ENCODE data around the gene MAP7. TPM values are rescaled to one million over a fixed set of nuclear protein-coding genes. Genes with fewer than 3 reads are reported as not detected.

MAP7 gene
- total and polyA plus RNA-seq, 2 experiments from 2014 or later: 44.7 to 49.2 TPM

DNA sequence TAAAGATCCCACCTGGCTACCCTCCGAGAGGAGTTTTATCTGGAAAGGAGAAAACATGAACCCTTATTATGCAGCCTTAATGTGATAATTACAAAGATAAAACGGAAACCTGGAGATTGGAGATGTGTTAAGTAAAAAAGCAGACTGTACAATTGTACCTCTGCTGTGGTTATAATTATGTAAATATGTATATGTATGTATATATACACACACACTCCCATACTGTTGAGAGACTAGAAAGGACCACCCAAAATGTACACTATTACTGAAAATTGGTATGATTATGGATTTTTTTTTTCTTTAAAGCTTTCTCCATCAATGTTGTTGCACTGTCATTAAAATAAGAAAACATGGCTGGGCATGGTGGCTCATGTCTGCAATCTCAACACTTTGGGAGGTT is 188.4 kb downstream of the MAP7 start:
- no peaks in the 10 kb centered on the region for H3K4me1 ChIP-seq (ENCODE audit: insufficient read depth)
- Mint-ChIP-seq H3K36me3 (ENCODE audit: low read depth) (peaks cover 52% of the 10 kb centered on the region), H3K27me3 (ENCODE audit: insufficient read depth, low read depth, poor library complexity) (peaks cover 4% of the 10 kb centered on the region), H3K27ac (no peak overlapping the region), H3K9me3 (no peaks in the 10 kb centered on the region), H3K4me1 (no peaks in the 10 kb centered on the region; the same call in 2 of the 3 replicates), H3K4me3 (no peak overlapping the region)
- no peak overlapping the region for H3K4me3 ChIP-seq
- no peak overlapping the region for H3K27ac ChIP-seq (ENCODE audit: low read depth)
- H3F3A ChIP-seq (replicated peaks; ENCODE audit: low read depth): 0 out of 2 replicates have a peak, but pooled peaks cover 6% of the 10 kb centered on the region
- H3K9me2 ChIP-seq (ENCODE audit: insufficient read depth): no peaks in the 10 kb centered on the region
- DNase-seq (ENCODE audit: low spot score) (no peak), ATAC-seq (no peak)
- no peaks in the 10 kb centered on the region for H3K79me2 ChIP-seq (replicated peaks; ENCODE audit: insufficient read depth)
- TF ChIP-seq POLR2AphosphoS5 (IDR thresholded peaks at IDR 0.05; ENCODE audit: low read depth): no peak
- TF ChIP-seq NANOG (IDR thresholded peaks at IDR 0.05; ENCODE audit: borderline replicate concordance): no peak
- TF ChIP-seq, protein P1, sequence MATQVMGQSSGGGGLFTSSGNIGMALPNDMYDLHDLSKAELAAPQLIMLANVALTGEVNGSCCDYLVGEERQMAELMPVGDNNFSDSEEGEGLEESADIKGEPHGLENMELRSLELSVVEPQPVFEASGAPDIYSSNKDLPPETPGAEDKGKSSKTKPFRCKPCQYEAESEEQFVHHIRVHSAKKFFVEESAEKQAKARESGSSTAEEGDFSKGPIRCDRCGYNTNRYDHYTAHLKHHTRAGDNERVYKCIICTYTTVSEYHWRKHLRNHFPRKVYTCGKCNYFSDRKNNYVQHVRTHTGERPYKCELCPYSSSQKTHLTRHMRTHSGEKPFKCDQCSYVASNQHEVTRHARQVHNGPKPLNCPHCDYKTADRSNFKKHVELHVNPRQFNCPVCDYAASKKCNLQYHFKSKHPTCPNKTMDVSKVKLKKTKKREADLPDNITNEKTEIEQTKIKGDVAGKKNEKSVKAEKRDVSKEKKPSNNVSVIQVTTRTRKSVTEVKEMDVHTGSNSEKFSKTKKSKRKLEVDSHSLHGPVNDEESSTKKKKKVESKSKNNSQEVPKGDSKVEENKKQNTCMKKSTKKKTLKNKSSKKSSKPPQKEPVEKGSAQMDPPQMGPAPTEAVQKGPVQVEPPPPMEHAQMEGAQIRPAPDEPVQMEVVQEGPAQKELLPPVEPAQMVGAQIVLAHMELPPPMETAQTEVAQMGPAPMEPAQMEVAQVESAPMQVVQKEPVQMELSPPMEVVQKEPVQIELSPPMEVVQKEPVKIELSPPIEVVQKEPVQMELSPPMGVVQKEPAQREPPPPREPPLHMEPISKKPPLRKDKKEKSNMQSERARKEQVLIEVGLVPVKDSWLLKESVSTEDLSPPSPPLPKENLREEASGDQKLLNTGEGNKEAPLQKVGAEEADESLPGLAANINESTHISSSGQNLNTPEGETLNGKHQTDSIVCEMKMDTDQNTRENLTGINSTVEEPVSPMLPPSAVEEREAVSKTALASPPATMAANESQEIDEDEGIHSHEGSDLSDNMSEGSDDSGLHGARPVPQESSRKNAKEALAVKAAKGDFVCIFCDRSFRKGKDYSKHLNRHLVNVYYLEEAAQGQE (IDR thresholded peaks at IDR 0.05; ENCODE audit: unreplicated experiment): no peak
- TF ChIP-seq CREB1 (CRISPR knock-in tag; IDR thresholded peaks at IDR 0.05; ENCODE audit: low read depth): no peak
- no peak for TF ChIP-seq JUNB (IDR thresholded peaks at IDR 0.05; ENCODE audit: unreplicated experiment)
- TF ChIP-seq ZNF114 (CRISPR knock-in tag; IDR thresholded peaks at IDR 0.05): no peak
- TF ChIP-seq EZH2phosphoT487 (IDR thresholded peaks at IDR 0.05; ENCODE audit: unreplicated experiment): no peak
- TF ChIP-seq STAT1 (IDR thresholded peaks at IDR 0.05; ENCODE audit: unreplicated experiment): no peak
- TF ChIP-seq, protein P2, sequence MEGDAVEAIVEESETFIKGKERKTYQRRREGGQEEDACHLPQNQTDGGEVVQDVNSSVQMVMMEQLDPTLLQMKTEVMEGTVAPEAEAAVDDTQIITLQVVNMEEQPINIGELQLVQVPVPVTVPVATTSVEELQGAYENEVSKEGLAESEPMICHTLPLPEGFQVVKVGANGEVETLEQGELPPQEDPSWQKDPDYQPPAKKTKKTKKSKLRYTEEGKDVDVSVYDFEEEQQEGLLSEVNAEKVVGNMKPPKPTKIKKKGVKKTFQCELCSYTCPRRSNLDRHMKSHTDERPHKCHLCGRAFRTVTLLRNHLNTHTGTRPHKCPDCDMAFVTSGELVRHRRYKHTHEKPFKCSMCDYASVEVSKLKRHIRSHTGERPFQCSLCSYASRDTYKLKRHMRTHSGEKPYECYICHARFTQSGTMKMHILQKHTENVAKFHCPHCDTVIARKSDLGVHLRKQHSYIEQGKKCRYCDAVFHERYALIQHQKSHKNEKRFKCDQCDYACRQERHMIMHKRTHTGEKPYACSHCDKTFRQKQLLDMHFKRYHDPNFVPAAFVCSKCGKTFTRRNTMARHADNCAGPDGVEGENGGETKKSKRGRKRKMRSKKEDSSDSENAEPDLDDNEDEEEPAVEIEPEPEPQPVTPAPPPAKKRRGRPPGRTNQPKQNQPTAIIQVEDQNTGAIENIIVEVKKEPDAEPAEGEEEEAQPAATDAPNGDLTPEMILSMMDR (conservative IDR thresholded peaks at IDR 0.05; ENCODE audit: low read depth in 2 of 2): no peak
- 0 out of 2 replicates have a peak, but pooled peaks cover 3% of the 10 kb centered on the region for H4K20me1 ChIP-seq (replicated peaks; ENCODE audit: insufficient read depth)
- H3K27me3 ChIP-seq (ENCODE audit: insufficient read depth): no peaks in the 10 kb centered on the region
- no peak overlapping the region for H3K4me2 ChIP-seq
- H2AFZ ChIP-seq: no peak overlapping the region
- peaks cover 22% of the 10 kb centered on the region for H3K36me3 ChIP-seq (ENCODE audit: insufficient read depth)

DNA sequence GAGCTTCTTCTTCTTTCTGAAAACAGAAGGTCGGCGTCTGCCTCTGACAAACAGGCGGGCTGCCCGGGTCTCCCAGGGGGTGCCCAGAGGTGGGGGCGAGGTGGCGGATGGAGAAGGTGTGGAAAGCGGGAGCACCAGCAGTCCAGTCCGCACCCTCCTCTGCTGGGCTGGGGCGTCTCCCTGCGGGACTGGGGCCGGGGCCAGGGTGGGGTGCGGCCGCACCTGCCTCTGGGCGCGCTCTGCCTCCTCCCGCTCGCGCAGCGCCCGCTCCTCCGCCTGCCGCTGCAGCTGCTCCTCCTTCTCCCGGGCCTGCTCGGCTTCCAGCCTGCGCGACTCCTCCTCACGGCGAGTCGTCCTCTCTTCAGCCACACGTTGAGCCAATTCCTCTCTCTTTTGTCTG is 189.4 kb downstream of the MAP7 start:
- Mint-ChIP-seq H3K27ac (no peak overlapping the region), H3K27me3 (ENCODE audit: insufficient read depth, low read depth, poor library complexity) (peaks cover 4% of the 10 kb centered on the region)
- ATAC-seq: peak; percentile 62
- TF ChIP-seq STAT1 (IDR thresholded peaks at IDR 0.05; ENCODE audit: unreplicated experiment) (no peak), JUNB (IDR thresholded peaks at IDR 0.05; ENCODE audit: unreplicated experiment) (no peak), ZNF331 (CRISPR knock-in tag; IDR thresholded peaks at IDR 0.05; ENCODE audit: low read depth) (no peak)
- TF ChIP-seq, protein P1 (IDR thresholded peaks at IDR 0.05; ENCODE audit: unreplicated experiment): no peak

More for the DNA sequence above, 189.4 kb downstream of the MAP7 start:
- Mint-ChIP-seq H3K9me3 (no peaks in the 10 kb centered on the region), H3K4me3 (no peak overlapping the region), H3K4me1 (no peaks in the 10 kb centered on the region; the same call in 2 of the 3 replicates), H3K36me3 (ENCODE audit: low read depth) (peaks cover 55% of the 10 kb centered on the region)
- Histone ChIP-seq H3K4me1 (ENCODE audit: insufficient read depth) (no peaks in the 10 kb centered on the region), H3K4me2 (no peak overlapping the region), H3K79me2 (replicated peaks; ENCODE audit: insufficient read depth) (no peaks in the 10 kb centered on the region), H3F3A (replicated peaks; ENCODE audit: low read depth) (0 out of 2 replicates have a peak, but pooled peaks cover 6% of the 10 kb centered on the region), H3K9me2 (ENCODE audit: insufficient read depth) (no peaks in the 10 kb centered on the region), H3K36me3 (ENCODE audit: insufficient read depth) (peaks cover 14% of the 10 kb centered on the region), H3K27ac (ENCODE audit: low read depth) (peak overlapping the region; percentile 39; the same call in 1 of the 2 replicates), H3K27me3 (ENCODE audit: insufficient read depth) (no peaks in the 10 kb centered on the region), H2AFZ (no peak overlapping the region), H4K20me1 (replicated peaks; ENCODE audit: insufficient read depth) (0 out of 2 replicates have a peak, but pooled peaks cover 3% of the 10 kb centered on the region), H3K4me3 (no peak overlapping the region)
- DNase-seq (ENCODE audit: low spot score): no peak
